Measurements from ENCODE around the gene CASK. TPM values are rescaled to one million over a fixed set of nuclear protein-coding genes. Genes with fewer than 3 reads are reported as not detected.

Gene CASK, protein sequence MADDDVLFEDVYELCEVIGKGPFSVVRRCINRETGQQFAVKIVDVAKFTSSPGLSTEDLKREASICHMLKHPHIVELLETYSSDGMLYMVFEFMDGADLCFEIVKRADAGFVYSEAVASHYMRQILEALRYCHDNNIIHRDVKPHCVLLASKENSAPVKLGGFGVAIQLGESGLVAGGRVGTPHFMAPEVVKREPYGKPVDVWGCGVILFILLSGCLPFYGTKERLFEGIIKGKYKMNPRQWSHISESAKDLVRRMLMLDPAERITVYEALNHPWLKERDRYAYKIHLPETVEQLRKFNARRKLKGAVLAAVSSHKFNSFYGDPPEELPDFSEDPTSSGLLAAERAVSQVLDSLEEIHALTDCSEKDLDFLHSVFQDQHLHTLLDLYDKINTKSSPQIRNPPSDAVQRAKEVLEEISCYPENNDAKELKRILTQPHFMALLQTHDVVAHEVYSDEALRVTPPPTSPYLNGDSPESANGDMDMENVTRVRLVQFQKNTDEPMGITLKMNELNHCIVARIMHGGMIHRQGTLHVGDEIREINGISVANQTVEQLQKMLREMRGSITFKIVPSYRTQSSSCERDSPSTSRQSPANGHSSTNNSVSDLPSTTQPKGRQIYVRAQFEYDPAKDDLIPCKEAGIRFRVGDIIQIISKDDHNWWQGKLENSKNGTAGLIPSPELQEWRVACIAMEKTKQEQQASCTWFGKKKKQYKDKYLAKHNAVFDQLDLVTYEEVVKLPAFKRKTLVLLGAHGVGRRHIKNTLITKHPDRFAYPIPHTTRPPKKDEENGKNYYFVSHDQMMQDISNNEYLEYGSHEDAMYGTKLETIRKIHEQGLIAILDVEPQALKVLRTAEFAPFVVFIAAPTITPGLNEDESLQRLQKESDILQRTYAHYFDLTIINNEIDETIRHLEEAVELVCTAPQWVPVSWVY
- total RNA-seq (2021) = 54.0 to 54.6 TPM (median 54.4 TPM) in 3 replicates
- Bru-seq, nascent RNA = percentile 72 among the genes with signal in this experiment
- long read RNA-seq, experiment 1, full-length matches to known transcripts = 183 of 268 reads
- long read RNA-seq, experiment 1, partial matches to known transcripts = 26 of 268 reads
- long read RNA-seq, experiment 1, other reads (novel, unspliced or antisense) = 59 of 268 reads
- long read RNA-seq, experiment 2, full-length matches to known transcripts = 18 of 66 reads
- long read RNA-seq, experiment 2, partial matches to known transcripts = 14 of 66 reads
- long read RNA-seq, experiment 2, other reads (novel, unspliced or antisense) = 34 of 66 reads
- long read RNA-seq, experiment 3, partial matches to known transcripts = 1 of 2 reads
- long read RNA-seq, experiment 3, other reads (novel, unspliced or antisense) = 1 of 2 reads

DNA sequence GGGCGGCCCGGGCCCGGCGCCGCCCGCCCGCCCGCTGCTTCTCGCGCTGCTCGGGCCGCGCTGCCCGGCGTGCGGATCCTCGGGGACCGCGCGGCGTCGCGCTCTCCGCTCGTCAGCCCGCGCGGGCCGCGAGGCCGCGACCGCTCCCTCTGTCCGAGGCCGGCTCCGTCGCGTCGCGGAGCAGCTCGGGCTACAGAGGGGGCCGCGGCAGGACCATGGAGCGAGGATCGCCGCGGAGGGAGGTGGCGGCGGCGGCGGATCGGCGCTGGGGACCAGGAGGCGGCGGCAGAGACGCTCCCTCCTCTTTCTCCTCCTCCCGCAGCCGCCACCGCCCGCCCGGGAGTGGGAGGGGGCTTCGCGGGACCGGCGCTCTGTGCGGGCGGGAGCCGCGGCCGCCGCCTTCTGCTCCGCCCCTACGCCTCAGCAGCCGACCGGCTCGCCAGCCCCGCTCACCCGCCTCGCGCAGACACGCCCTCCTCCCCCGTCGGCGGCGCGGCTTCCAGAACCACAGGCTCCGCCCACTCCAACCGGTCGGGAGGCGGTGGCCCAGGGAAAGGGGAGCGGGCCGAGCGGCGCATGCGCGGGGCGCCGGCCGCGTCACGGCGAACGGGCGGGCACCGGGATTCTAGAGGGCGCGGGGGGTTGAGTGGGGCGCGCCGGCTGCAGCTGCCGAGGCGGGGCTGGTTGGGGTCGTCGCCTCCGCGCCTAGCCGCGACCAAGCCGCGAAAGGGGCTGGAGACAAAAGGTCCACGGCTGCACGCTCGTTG lies at the start of gene CASK:
TSS of gene CASK (minus strand) at position 344 of the 767 bp plus-strand sequence. CDS start 566 bp downstream, outside the sequence.
- no peaks in the 10 kb centered on the region for H3K36me3 Mint-ChIP-seq
- peak within 1 kb of the TSS; percentile 96 for H3K4me3 Mint-ChIP-seq
- POLR2A ChIA-PET = no interaction called here
- CTCF ChIA-PET = interaction anchor here (0.9 to 1.3 kb wide), 2 partner anchors 51 to 163 kb away, joined by 3 to 4 read pairs; no protein-coding TSS in a partner anchor
- peaks cover 3% of the 10 kb centered on the region; the same call in 1 of the 2 replicates for H3K27me3 Mint-ChIP-seq (ENCODE audit: low read depth)
- DNase-seq (ENCODE audit: low spot score) = peak; percentile 89
- TF ChIP-seq OVOL2 (CRISPR knock-in tag; IDR thresholded peaks at IDR 0.05; ENCODE audit: borderline replicate concordance) (no peak), ZNF121 (CRISPR knock-in tag; IDR thresholded peaks at IDR 0.05) (no peak), GRHL2 (CRISPR knock-in tag; IDR thresholded peaks at IDR 0.05; ENCODE audit: insufficient replicate concordance, severe bottlenecking) (no peak), SOX15 (CRISPR knock-in tag; IDR thresholded peaks at IDR 0.05) (no peak), TP53 (CRISPR knock-in tag; IDR thresholded peaks at IDR 0.05) (no peak), FOXK1 (CRISPR knock-in tag; IDR thresholded peaks at IDR 0.05) (no peak), SP1 (CRISPR knock-in tag; conservative IDR thresholded peaks at IDR 0.05) (peak; percentile 51; the same call in 1 of the 2 replicates), ETV6 (CRISPR knock-in tag; IDR thresholded peaks at IDR 0.05) (no peak), RORB (CRISPR knock-in tag; IDR thresholded peaks at IDR 0.05) (no peak)
- TF ChIP-seq, protein P1, sequence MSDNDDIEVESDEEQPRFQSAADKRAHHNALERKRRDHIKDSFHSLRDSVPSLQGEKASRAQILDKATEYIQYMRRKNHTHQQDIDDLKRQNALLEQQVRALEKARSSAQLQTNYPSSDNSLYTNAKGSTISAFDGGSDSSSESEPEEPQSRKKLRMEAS (CRISPR knock-in tag; IDR thresholded peaks at IDR 0.05) = no peak
- TF ChIP-seq, protein P2, sequence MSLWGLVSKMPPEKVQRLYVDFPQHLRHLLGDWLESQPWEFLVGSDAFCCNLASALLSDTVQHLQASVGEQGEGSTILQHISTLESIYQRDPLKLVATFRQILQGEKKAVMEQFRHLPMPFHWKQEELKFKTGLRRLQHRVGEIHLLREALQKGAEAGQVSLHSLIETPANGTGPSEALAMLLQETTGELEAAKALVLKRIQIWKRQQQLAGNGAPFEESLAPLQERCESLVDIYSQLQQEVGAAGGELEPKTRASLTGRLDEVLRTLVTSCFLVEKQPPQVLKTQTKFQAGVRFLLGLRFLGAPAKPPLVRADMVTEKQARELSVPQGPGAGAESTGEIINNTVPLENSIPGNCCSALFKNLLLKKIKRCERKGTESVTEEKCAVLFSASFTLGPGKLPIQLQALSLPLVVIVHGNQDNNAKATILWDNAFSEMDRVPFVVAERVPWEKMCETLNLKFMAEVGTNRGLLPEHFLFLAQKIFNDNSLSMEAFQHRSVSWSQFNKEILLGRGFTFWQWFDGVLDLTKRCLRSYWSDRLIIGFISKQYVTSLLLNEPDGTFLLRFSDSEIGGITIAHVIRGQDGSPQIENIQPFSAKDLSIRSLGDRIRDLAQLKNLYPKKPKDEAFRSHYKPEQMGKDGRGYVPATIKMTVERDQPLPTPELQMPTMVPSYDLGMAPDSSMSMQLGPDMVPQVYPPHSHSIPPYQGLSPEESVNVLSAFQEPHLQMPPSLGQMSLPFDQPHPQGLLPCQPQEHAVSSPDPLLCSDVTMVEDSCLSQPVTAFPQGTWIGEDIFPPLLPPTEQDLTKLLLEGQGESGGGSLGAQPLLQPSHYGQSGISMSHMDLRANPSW (CRISPR knock-in tag; conservative IDR thresholded peaks at IDR 0.05; ENCODE audit: low read depth) = no peak
- TF ChIP-seq, protein P3, sequence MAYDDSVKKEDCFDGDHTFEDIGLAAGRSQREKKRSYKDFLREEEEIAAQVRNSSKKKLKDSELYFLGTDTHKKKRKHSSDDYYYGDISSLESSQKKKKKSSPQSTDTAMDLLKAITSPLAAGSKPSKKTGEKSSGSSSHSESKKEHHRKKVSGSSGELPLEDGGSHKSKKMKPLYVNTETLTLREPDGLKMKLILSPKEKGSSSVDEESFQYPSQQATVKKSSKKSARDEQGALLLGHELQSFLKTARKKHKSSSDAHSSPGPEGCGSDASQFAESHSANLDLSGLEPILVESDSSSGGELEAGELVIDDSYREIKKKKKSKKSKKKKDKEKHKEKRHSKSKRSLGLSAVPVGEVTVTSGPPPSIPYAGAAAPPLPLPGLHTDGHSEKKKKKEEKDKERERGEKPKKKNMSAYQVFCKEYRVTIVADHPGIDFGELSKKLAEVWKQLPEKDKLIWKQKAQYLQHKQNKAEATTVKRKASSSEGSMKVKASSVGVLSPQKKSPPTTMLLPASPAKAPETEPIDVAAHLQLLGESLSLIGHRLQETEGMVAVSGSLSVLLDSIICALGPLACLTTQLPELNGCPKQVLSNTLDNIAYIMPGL (CRISPR knock-in tag; IDR thresholded peaks at IDR 0.05) = peak; percentile 35; the same call in 1 of the 2 replicates
- TF ChIP-seq, protein P4, sequence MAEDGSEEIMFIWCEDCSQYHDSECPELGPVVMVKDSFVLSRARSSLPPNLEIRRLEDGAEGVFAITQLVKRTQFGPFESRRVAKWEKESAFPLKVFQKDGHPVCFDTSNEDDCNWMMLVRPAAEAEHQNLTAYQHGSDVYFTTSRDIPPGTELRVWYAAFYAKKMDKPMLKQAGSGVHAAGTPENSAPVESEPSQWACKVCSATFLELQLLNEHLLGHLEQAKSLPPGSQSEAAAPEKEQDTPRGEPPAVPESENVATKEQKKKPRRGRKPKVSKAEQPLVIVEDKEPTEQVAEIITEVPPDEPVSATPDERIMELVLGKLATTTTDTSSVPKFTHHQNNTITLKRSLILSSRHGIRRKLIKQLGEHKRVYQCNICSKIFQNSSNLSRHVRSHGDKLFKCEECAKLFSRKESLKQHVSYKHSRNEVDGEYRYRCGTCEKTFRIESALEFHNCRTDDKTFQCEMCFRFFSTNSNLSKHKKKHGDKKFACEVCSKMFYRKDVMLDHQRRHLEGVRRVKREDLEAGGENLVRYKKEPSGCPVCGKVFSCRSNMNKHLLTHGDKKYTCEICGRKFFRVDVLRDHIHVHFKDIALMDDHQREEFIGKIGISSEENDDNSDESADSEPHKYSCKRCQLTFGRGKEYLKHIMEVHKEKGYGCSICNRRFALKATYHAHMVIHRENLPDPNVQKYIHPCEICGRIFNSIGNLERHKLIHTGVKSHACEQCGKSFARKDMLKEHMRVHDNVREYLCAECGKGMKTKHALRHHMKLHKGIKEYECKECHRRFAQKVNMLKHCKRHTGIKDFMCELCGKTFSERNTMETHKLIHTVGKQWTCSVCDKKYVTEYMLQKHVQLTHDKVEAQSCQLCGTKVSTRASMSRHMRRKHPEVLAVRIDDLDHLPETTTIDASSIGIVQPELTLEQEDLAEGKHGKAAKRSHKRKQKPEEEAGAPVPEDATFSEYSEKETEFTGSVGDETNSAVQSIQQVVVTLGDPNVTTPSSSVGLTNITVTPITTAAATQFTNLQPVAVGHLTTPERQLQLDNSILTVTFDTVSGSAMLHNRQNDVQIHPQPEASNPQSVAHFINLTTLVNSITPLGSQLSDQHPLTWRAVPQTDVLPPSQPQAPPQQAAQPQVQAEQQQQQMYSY (CRISPR knock-in tag; IDR thresholded peaks at IDR 0.05) = no peak
- TF ChIP-seq, protein P5, sequence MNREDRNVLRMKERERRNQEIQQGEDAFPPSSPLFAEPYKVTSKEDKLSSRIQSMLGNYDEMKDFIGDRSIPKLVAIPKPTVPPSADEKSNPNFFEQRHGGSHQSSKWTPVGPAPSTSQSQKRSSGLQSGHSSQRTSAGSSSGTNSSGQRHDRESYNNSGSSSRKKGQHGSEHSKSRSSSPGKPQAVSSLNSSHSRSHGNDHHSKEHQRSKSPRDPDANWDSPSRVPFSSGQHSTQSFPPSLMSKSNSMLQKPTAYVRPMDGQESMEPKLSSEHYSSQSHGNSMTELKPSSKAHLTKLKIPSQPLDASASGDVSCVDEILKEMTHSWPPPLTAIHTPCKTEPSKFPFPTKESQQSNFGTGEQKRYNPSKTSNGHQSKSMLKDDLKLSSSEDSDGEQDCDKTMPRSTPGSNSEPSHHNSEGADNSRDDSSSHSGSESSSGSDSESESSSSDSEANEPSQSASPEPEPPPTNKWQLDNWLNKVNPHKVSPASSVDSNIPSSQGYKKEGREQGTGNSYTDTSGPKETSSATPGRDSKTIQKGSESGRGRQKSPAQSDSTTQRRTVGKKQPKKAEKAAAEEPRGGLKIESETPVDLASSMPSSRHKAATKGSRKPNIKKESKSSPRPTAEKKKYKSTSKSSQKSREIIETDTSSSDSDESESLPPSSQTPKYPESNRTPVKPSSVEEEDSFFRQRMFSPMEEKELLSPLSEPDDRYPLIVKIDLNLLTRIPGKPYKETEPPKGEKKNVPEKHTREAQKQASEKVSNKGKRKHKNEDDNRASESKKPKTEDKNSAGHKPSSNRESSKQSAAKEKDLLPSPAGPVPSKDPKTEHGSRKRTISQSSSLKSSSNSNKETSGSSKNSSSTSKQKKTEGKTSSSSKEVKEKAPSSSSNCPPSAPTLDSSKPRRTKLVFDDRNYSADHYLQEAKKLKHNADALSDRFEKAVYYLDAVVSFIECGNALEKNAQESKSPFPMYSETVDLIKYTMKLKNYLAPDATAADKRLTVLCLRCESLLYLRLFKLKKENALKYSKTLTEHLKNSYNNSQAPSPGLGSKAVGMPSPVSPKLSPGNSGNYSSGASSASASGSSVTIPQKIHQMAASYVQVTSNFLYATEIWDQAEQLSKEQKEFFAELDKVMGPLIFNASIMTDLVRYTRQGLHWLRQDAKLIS (CRISPR knock-in tag; IDR thresholded peaks at IDR 0.05; ENCODE audit: borderline replicate concordance) = no peak
- TF ChIP-seq, protein P6, sequence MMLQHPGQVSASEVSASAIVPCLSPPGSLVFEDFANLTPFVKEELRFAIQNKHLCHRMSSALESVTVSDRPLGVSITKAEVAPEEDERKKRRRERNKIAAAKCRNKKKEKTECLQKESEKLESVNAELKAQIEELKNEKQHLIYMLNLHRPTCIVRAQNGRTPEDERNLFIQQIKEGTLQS (CRISPR knock-in tag; conservative IDR thresholded peaks at IDR 0.05) = no peak
- H3K4me1 Mint-ChIP-seq = peaks cover 41% of the 10 kb centered on the region
- H3K9me3 Mint-ChIP-seq = no peaks in the 10 kb centered on the region
- peak within 1 kb of the TSS; percentile 77 for H3K27ac Mint-ChIP-seq
- peak; percentile 92 for ATAC-seq

Data from WTC11 (cell line).